ENCODE results near the gene TECPR1.

TECPR1 gene

GRCh38 chr7:98168181-98168903 is 83.7 kb downstream of the TECPR1 start:
- no peaks in the 10 kb centered on the region for H3K9me3 ChIP-seq (ENCODE audit: control insufficient read depth, insufficient read depth, low read length)
- H3K36me3 ChIP-seq (ENCODE audit: control insufficient read depth, low read length), result peaks cover 3% of the 10 kb centered on the region; the same call in 1 of the 2 replicates
- no peaks in the 10 kb centered on the region for H3K9me2 ChIP-seq (replicated peaks; ENCODE audit: control insufficient read depth, low read length)
- no peaks in the 10 kb centered on the region for H3K27me3 ChIP-seq (ENCODE audit: control insufficient read depth, low read length)
- peaks cover 26% of the 10 kb centered on the region for H4K20me1 ChIP-seq (ENCODE audit: control insufficient read depth, insufficient read depth, low read depth, low read length)
- no peak for TF ChIP-seq EZH2phosphoT487 (IDR thresholded peaks at IDR 0.05; ENCODE audit: borderline replicate concordance, low read length)
- TF ChIP-seq, protein P1, sequence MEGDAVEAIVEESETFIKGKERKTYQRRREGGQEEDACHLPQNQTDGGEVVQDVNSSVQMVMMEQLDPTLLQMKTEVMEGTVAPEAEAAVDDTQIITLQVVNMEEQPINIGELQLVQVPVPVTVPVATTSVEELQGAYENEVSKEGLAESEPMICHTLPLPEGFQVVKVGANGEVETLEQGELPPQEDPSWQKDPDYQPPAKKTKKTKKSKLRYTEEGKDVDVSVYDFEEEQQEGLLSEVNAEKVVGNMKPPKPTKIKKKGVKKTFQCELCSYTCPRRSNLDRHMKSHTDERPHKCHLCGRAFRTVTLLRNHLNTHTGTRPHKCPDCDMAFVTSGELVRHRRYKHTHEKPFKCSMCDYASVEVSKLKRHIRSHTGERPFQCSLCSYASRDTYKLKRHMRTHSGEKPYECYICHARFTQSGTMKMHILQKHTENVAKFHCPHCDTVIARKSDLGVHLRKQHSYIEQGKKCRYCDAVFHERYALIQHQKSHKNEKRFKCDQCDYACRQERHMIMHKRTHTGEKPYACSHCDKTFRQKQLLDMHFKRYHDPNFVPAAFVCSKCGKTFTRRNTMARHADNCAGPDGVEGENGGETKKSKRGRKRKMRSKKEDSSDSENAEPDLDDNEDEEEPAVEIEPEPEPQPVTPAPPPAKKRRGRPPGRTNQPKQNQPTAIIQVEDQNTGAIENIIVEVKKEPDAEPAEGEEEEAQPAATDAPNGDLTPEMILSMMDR (IDR thresholded peaks at IDR 0.05; ENCODE audit: low read depth, low read length, poor library complexity, severe bottlenecking), result peak; percentile 89
- no peaks in the 10 kb centered on the region for H3K4me1 ChIP-seq (ENCODE audit: control insufficient read depth, low read length)
- no peak overlapping the region for H3K4me2 ChIP-seq (ENCODE audit: low read length)
- H3K79me2 ChIP-seq (ENCODE audit: control insufficient read depth, low read length), result no peaks in the 10 kb centered on the region
- no peaks in the 10 kb centered on the region for H3F3A ChIP-seq (ENCODE audit: control insufficient read depth, insufficient read depth)
- no peak overlapping the region for H3K4me3 ChIP-seq (ENCODE audit: low read length)
- H3K27ac ChIP-seq (ENCODE audit: low read depth, low read length), result no peak overlapping the region

DNA sequence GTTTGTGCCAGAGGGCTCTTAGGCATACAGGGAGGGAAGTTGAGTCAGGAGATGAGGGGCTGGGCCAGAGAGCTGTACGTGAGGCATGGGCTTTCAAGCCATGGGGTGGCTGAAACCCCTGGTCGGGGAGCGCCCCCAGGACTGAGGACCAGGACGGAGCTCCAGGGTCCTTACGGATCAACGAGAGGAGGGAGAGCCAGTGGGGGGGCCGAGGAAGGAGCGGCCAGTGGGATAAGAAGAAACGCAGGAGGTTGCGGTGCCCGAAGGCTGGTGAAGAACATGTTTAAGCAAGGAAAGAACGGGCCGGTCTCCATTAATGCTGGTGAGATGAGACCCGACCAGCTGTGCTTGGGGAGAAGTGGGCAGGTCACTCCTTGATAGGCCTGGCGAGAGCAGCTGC is 84.4 kb downstream of the TECPR1 start:
- no peak for TF ChIP-seq EZH2phosphoT487 (IDR thresholded peaks at IDR 0.05; ENCODE audit: borderline replicate concordance, low read length)
- TF ChIP-seq, protein P1 (IDR thresholded peaks at IDR 0.05; ENCODE audit: low read depth, low read length, poor library complexity, severe bottlenecking), result no peak
- Histone ChIP-seq H3K27ac (ENCODE audit: low read depth, low read length) (no peak overlapping the region), H3K36me3 (ENCODE audit: control insufficient read depth, low read length) (peaks cover 3% of the 10 kb centered on the region; the same call in 1 of the 2 replicates), H3K4me1 (ENCODE audit: control insufficient read depth, low read length) (peaks cover 2% of the 10 kb centered on the region), H3K79me2 (ENCODE audit: control insufficient read depth, low read length) (no peaks in the 10 kb centered on the region), H3K9me3 (ENCODE audit: control insufficient read depth, insufficient read depth, low read length) (no peaks in the 10 kb centered on the region), H3K4me2 (ENCODE audit: low read length) (no peak overlapping the region), H3K27me3 (ENCODE audit: control insufficient read depth, low read length) (no peaks in the 10 kb centered on the region), H4K20me1 (ENCODE audit: control insufficient read depth, insufficient read depth, low read depth, low read length) (peaks cover 31% of the 10 kb centered on the region), H3F3A (ENCODE audit: control insufficient read depth, insufficient read depth) (no peaks in the 10 kb centered on the region), H3K9me2 (replicated peaks; ENCODE audit: control insufficient read depth, low read length) (no peaks in the 10 kb centered on the region), H3K4me3 (ENCODE audit: low read length) (no peak overlapping the region)

DNA sequence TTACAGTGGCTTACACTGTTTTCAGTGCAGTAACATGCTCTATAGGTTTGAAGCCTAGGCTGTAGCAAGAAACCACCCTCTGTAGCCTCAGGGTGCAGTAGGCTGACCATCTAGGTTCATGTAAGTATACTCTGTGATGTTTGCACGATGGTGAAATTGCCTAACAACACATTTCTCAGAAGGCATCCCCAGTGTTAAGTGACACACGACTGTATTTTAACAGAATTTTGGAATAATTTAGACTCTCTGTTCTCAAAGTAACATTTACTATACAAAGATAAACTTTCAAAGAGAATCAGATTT is 85.4 kb downstream of the TECPR1 start:
- Histone ChIP-seq H3K9me2 (replicated peaks; ENCODE audit: control insufficient read depth, low read length) (no peaks in the 10 kb centered on the region), H3K4me2 (ENCODE audit: low read length) (no peak overlapping the region), H3K27me3 (ENCODE audit: control insufficient read depth, low read length) (no peaks in the 10 kb centered on the region), H3K4me3 (ENCODE audit: low read length) (no peak overlapping the region), H3K36me3 (ENCODE audit: control insufficient read depth, low read length) (no peaks in the 10 kb centered on the region; the same call in 1 of the 2 replicates), H3K9me3 (ENCODE audit: control insufficient read depth, insufficient read depth, low read length) (no peaks in the 10 kb centered on the region), H3K4me1 (ENCODE audit: control insufficient read depth, low read length) (peaks cover 7% of the 10 kb centered on the region), H3K79me2 (ENCODE audit: control insufficient read depth, low read length) (no peaks in the 10 kb centered on the region), H3K27ac (ENCODE audit: low read depth, low read length) (no peak overlapping the region), H4K20me1 (ENCODE audit: control insufficient read depth, insufficient read depth, low read depth, low read length) (peaks cover 32% of the 10 kb centered on the region), H3F3A (ENCODE audit: control insufficient read depth, insufficient read depth) (no peaks in the 10 kb centered on the region)
- TF ChIP-seq, protein P1 (IDR thresholded peaks at IDR 0.05; ENCODE audit: low read depth, low read length, poor library complexity, severe bottlenecking), result no peak
- no peak for TF ChIP-seq EZH2phosphoT487 (IDR thresholded peaks at IDR 0.05; ENCODE audit: borderline replicate concordance, low read length)
